Aorta (tissue), 5 donors: ENCODE data around the gene PRLHR. TPM values are rescaled to one million over a fixed set of nuclear protein-coding genes. Genes with fewer than 3 reads are reported as not detected.

Source experiments
- ATAC-seq: fragments of 200-7000 bp; cut with Tn5 transposase; one replicate; pipeline ENCODE4 v1.9.1; 2022; ENCODE audit warnings: moderate library complexity; ENCODE audit not compliant: low FRiP score
- DNase-seq, 2 donors: peaks; one replicate each; pipeline ENCODE4 v3.0.0-alpha.2; 2020
- H3K27ac ChIP-seq, 2 donors: one replicate each; pipeline ENCODE4 v1.5.1; 2013; ENCODE audit warnings: low read length in 2 of 2, mild to moderate bottlenecking in 2 of 2, moderate library complexity in 2 of 2, control low read depth in 1 of 2, inconsistent platforms in 1 of 2, low read depth in 1 of 2
- H3K27me3 ChIP-seq, 2 donors: one replicate each; pipeline ENCODE4 v1.6.1; 2013; ENCODE audit warnings: control low read depth in 1 of 2, low read length in 1 of 2, mild to moderate bottlenecking in 1 of 2, moderate library complexity in 1 of 2; ENCODE audit not compliant: insufficient read depth in 2 of 2, control insufficient read depth in 1 of 2
- H3K36me3 ChIP-seq, 2 donors: one replicate each; pipeline ENCODE4 v1.6.1; 2013; ENCODE audit warnings: control low read depth in 1 of 2, low read length in 1 of 2, mild to moderate bottlenecking in 1 of 2; ENCODE audit not compliant: insufficient read depth in 2 of 2, control insufficient read depth in 1 of 2
- H3K4me1 ChIP-seq, 2 donors: one replicate each; pipeline ENCODE4 v1.6.1; 2013; ENCODE audit warnings: low read length in 2 of 2, control low read depth in 1 of 2, mild to moderate bottlenecking in 1 of 2, moderate library complexity in 1 of 2; ENCODE audit not compliant: insufficient read depth in 2 of 2, control insufficient read depth in 1 of 2
- H3K4me3 ChIP-seq, 2 donors: one replicate each; pipeline ENCODE4 v1.5.1; 2013; ENCODE audit warnings: low read length in 2 of 2, control low read depth in 1 of 2, mild to moderate bottlenecking in 1 of 2
- H3K9me3 ChIP-seq: one replicate; pipeline ENCODE4 v1.6.1; 2013; ENCODE audit warnings: mild to moderate bottlenecking, low read length; ENCODE audit not compliant: control insufficient read depth
- WGBS, 2 donors: extraction: QIAGEN DNeasy Blood & Tissue Kit; methylation state at CpG; one replicate each; pipeline ENCODE4 v1.1.7; 2013; 5-methylcytosine and 5-hydroxymethylcytosine counted together
- intact Hi-C, 2 donors: fragments of 100-400 bp; cut with DNase I; formaldehyde crosslinking; loops; one replicate each; pipeline versions ENCODE4 v1.14.2 to v1.15.0; 2022
- polyA plus RNA-seq, 2 donors: library from polyadenylated mRNA; stranded (reverse); fragments of 200-250 nt; gene quantifications; one replicate each; pipeline ENCODE4 v1.2.3, GENCODE V29; 2013
- total RNA-seq, 2 donors: library from RNA; stranded (reverse); fragmentation: NEBNext Ultra II Directional; extraction: Animal tissue kit (Norgen Biotek cat#: 25700); gene quantifications; one replicate each; pipeline ENCODE4 v1.2.1, GENCODE V29; 2021
- donor health status: healthy with polysubstance abuse.
- donor health status: Bipolar disorder and iron deficiency.
- donor health status: DM: no; HTN: no; CAD: no.
- donor health status: DM: no; HTN: no; CAD: no.
- donor health status: DM: yes; HTN: yes; CAD: no.

PRLHR gene
- total and polyA plus RNA-seq, 4 donors, result not detected

DNA sequence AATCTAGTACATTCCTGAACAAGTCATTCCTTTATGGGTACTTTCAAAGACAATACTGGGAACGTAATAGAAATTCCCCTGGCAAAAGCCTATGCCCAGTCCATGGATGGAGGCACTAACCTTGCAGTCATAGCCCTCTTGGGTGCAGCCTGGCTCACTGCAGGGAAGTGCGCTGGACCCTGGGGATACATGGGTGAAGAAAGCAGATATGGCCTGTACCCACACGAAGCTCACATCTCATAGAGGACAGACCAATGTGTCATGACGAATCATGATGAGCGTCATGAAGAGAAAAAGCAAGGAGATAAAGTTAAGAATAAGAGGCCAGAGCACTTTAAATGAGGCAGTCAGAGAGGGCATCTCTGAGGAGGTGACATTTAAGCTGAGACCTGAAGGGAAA lies 11.8 kb downstream of the PRLHR start:
- no peak for ATAC-seq
- WGBS, 2 donors, result 85 to 87% methylated on average over 5 of the region's 5 CpGs
- H3K9me3 ChIP-seq, result no peaks in the 10 kb centered on the region
- H3K36me3 ChIP-seq, result no peaks in the 10 kb centered on the region
- no peaks in the 10 kb centered on the region for H3K27me3 ChIP-seq
- no peaks in the 10 kb centered on the region for H3K4me1 ChIP-seq
- H3K27ac ChIP-seq, result no peak overlapping the region
- DNase-seq, result no peak
- no peak overlapping the region for H3K4me3 ChIP-seq
- intact Hi-C loops, result no loop called here

DNA sequence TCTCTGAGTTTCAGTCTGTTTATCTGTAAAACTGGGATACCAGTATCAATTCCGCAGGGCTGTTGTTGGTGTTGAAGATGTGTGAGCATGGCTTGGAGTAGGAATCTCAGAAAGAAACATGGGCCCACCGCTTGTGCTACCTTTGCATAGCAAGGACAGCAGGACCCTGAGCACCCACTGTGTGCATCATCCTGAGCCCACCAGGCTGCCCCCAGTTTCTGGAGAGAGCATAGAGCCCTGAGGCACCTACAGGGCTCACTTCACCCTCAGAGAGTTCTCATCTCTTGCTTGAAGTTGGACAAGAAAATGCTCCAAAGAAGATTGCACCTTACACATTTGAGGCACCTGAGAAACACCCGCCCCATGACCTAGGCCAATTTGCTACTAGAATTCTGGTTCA lies 12.9 kb downstream of the PRLHR start:
- H3K27ac ChIP-seq, result no peak overlapping the region
- no peak overlapping the region for H3K4me3 ChIP-seq
- no peak for ATAC-seq
- no peak for DNase-seq
- no peaks in the 10 kb centered on the region for H3K4me1 ChIP-seq
- H3K9me3 ChIP-seq, result no peaks in the 10 kb centered on the region
- peaks cover 0 to 1% of the 10 kb centered on the region in 2 donors for H3K36me3 ChIP-seq
- WGBS, 2 donors, result 93 to 94% methylated on average over 3 of the region's 3 CpGs
- intact Hi-C loops, result no loop called here
- H3K27me3 ChIP-seq, result peaks cover 0 to 2% of the 10 kb centered on the region in 2 donors

DNA sequence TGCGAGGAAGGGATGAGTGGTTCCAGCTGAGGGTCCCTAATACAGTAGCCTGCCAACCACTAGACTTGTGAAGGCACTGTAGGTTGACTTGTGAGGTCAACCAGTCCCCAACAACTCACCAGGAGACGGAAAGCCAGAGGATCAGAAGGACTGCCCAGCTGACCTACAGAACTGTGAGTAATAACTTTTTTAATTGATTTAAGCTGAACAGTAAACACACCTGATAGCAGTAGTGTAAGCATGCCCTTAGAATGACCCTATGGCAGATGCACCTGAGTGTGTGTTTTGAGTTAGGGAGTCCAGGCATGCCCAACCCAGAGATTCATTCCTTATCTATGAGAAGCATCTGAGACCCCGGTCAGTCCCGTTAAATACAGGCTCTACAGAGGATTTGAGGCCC lies 14.1 kb downstream of the PRLHR start:
- H3K36me3 ChIP-seq, result peaks cover 0 to 2% of the 10 kb centered on the region in 2 donors
- ATAC-seq (no peak), DNase-seq (no peak)
- H3K4me1 ChIP-seq, result no peaks in the 10 kb centered on the region
- H3K9me3 ChIP-seq, result no peaks in the 10 kb centered on the region
- H3K4me3 ChIP-seq, result no peak overlapping the region
- WGBS, 2 donors, result 78 to 81% methylated on average over 4 of the region's 4 CpGs
- peaks cover 0 to 2% of the 10 kb centered on the region in 2 donors for H3K27me3 ChIP-seq
- H3K27ac ChIP-seq, result no peak overlapping the region
- intact Hi-C loops, result no loop called here

DNA sequence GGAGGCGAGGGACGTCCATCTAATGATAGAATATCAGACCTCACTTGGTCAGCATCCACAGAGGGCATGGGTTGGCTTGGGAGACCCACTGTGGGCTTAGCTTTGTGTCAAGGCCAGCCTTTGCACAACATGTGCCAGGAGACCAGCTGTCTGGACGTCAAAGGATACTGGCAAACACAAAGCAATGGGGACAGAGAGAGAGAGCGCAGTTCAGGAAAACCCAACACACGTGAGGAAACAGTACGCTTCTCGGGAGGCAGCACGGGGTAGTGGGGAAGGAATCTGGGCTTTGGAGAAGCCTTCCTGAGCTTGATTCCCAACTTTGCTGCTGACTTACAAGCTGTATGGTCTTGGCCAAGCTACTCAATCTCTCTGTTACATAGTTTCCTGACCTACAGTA lies 14.7 kb downstream of the PRLHR start:
- intact Hi-C loops, result no loop called here
- WGBS, 2 donors, result 61 to 68% methylated on average over 8 of the region's 8 CpGs
- Histone ChIP-seq H3K36me3 (peaks cover 0 to 2% of the 10 kb centered on the region in 2 donors), H3K27me3 (peaks cover 0 to 2% of the 10 kb centered on the region in 2 donors), H3K9me3 (no peaks in the 10 kb centered on the region), H3K27ac (no peak overlapping the region), H3K4me1 (no peaks in the 10 kb centered on the region), H3K4me3 (no peak overlapping the region)
- DNase-seq (no peak), ATAC-seq (no peak)

DNA sequence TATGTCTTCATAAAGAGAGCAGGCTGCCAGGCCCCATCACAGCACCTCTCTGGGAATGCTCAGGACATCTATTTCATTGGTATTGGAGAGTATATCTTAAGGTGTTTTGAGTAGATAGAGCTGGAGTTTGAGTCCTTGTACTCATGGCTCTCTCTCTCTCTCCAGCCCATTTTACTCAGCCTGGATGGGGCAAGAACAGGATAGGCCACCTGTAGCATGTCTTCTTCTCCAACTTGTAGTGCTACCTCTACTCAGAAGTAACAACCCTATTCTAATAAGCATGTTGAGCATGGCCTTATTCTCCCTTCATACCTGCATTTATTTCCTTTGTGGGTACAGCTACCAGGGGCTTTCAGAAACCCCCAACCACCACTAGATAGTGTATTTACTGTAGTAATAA lies 21.9 kb downstream of the PRLHR start:
- no peak for DNase-seq
- Histone ChIP-seq H3K9me3 (no peaks in the 10 kb centered on the region), H3K4me1 (no peaks in the 10 kb centered on the region), H3K27me3 (peaks cover 0 to 2% of the 10 kb centered on the region in 2 donors), H3K36me3 (peaks cover 0 to 2% of the 10 kb centered on the region in 2 donors), H3K27ac (no peak overlapping the region), H3K4me3 (no peak overlapping the region)
- no peak for ATAC-seq
- intact Hi-C loops, result no loop called here

DNA sequence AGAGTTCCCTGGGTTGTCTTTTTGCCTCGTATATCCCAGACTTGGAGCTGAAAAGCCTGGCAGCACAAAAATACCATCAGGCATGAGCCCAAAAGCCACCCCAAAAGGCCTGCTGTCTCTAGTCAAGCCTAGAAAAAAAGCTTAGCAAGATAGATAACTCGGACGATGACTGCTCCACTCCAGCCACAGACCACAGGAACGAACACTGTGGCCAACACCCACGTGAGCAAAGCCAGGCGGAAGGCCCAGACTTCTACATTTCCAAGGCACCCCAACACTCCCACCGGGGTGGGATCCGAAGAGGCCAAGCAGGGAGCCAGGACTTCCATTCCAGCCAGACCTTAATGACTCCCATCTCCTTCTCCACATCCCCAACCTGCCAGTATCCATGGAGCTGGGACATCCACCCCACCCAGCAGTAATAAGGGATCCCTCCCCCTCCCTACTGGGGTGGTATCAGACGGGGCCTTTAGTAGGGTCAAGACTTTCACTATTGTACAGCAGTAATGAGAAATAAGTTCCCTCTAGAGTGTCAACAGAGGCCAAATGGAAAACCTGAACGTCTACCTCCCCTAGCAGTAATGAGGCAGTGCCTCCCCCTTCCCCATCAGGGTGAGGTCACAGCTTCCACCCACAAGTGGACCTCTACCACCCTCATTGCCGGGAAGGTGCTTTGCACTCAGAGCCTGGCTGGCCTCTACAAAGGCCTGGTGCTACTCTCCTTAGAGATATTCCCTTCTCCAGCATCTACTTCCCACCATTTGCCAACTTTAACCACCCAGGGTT lies 23.0 kb downstream of the PRLHR start:
- intact Hi-C loops, result no loop called here
- Histone ChIP-seq H3K27ac (no peak overlapping the region), H3K27me3 (no peaks in the 10 kb centered on the region), H3K36me3 (peaks cover 0 to under 1% of the 10 kb centered on the region in 2 donors), H3K4me1 (no peaks in the 10 kb centered on the region), H3K9me3 (no peaks in the 10 kb centered on the region), H3K4me3 (no peak overlapping the region)
- DNase-seq, result no peak
- no peak for ATAC-seq
- 71 to 76% methylated on average over 11 of the region's 11 CpGs for WGBS, 2 donors

DNA sequence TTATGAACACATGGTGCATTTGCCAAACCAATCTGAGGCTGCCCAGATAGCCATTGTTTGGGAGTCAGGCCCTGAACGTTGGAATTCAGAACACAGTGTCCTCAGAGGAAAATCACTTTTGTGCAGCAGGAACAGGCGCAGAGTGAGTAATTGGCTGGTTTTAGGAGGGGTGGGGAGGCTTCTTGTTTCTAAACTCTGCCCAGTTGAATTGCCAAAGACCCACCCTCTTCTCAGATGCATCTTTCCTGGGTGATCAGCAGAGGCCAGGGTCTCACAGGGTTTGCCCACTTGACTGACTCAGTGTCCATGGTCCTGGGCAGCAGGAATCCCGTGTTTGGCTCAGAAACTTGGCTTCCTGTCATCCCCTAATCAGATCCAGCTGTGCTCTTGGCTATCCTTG lies 24.3 kb downstream of the PRLHR start:
- H3K4me1 ChIP-seq, result no peaks in the 10 kb centered on the region
- H3K9me3 ChIP-seq, result no peaks in the 10 kb centered on the region
- no peaks in the 10 kb centered on the region for H3K27me3 ChIP-seq
- H3K27ac ChIP-seq, result peak overlapping the region in 1 of 2 donors; percentile 22
- intact Hi-C loops, result no loop called here
- ATAC-seq (peak; percentile 61), DNase-seq (no peak)
- H3K36me3 ChIP-seq, result no peaks in the 10 kb centered on the region
- no peak overlapping the region for H3K4me3 ChIP-seq
- WGBS, 2 donors, result 16 to 17% methylated on average over 3 of the region's 3 CpGs

DNA sequence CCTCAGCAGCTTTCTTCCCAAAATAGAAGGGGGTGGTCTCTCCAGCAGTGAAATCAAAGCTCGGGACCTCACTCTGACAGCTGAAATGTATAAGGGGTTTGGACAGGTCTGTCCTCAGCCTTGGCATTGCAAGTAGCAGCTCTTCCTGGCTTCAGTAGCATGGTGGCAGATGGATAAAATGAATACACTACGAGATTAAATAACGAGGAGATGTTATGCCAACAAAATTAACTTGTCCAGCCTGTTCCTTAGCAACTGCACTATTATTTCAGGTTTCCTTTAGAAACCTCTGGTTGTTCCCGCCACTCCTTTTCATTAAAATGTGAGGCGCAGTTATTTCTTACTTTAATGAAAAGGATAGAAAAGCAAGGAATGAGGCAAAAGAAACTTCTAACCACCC lies 24.9 kb downstream of the PRLHR start:
- ATAC-seq, result no peak
- Histone ChIP-seq H3K36me3 (no peaks in the 10 kb centered on the region), H3K27me3 (no peaks in the 10 kb centered on the region), H3K4me3 (no peak overlapping the region), H3K27ac (no peak overlapping the region), H3K4me1 (no peaks in the 10 kb centered on the region), H3K9me3 (no peaks in the 10 kb centered on the region)
- intact Hi-C loops, result no loop called here
- no peak for DNase-seq
- 67 to 72% methylated on average over 5 of the region's 5 CpGs for WGBS, 2 donors

DNA sequence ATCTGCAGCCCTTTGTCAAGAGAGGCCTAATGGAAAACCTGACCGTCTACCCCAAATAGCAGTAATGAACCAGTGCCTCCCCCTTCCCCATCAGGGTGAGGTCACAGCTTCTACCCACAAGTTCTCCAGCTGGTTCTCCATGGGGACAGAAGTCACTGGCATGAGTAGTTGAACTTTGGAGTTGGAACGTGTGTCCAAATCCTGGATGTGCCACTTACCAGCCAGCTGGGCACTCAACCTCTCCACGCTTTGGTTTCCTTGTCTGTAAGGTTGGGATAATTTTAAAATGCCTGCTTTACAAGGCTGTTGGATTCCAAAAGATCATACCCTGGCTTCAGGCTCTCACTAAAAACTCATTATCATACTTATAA lies 25.6 kb downstream of the PRLHR start:
- DNase-seq (no peak), ATAC-seq (no peak)
- Histone ChIP-seq H3K36me3 (no peaks in the 10 kb centered on the region), H3K4me1 (no peaks in the 10 kb centered on the region), H3K27me3 (no peaks in the 10 kb centered on the region), H3K27ac (no peak overlapping the region), H3K4me3 (no peak overlapping the region), H3K9me3 (no peaks in the 10 kb centered on the region)
- 83 to 84% methylated on average over 3 of the region's 3 CpGs for WGBS, 2 donors
- intact Hi-C loops, result loop anchor here (2.0 to 10.0 kb wide), 2 partner anchors 151 to 235 kb away; no protein-coding TSS in a partner anchor
